Gastroesophageal sphincter (tissue), 3 donors: ENCODE results near the gene CDK14.

Source experiments
- POLR2A ChIP-seq, 2 donors: fragments of 450-650 bp; IDR thresholded peaks; one replicate each; pipeline ENCODE4 v1.6.1; 2017; ENCODE audit warnings: antibody characterized with exemption in 2 of 2, mild to moderate bottlenecking in 2 of 2, moderate library complexity in 1 of 2
- POLR2AphosphoS5 ChIP-seq: sonication (generic); formaldehyde crosslinking; IDR thresholded peaks from one replicate; pipeline ENCODE4 v1.6.1; 2017; ENCODE audit warnings: antibody characterized with exemption
- TF ChIP-seq, protein P1 (sequence below), 4 experiments: fragments of 200-600 bp in 2 of 4; fragments of 450-650 bp in 2 of 4; sonication (generic) in 1 of 4; IDR thresholded peaks; one replicate each; pipeline ENCODE4 v1.5.1; 2017 to 2019; ENCODE audit warnings: antibody characterized with exemption in 4 of 4, mild to moderate bottlenecking in 2 of 4, moderate library complexity in 2 of 4

DNA sequence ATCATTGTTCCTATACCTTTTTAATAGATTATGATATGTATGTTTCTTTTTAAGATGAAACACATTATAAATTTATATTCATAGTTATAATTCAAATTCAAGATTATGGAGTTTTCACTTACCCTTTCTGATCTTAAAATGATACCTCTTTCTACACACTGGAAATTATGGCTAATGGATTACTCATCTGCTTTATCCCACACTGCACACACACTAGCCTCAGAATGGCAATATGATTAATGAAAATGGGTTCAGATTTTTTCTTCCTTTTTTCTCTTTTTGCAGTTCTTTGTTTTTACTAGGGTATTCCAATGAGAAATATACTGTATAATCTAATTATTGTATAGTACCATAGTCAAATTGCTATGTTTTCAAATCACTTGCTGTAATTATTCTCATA lies 585.8 kb downstream of the CDK14 start:
- TF ChIP-seq, protein P1, sequence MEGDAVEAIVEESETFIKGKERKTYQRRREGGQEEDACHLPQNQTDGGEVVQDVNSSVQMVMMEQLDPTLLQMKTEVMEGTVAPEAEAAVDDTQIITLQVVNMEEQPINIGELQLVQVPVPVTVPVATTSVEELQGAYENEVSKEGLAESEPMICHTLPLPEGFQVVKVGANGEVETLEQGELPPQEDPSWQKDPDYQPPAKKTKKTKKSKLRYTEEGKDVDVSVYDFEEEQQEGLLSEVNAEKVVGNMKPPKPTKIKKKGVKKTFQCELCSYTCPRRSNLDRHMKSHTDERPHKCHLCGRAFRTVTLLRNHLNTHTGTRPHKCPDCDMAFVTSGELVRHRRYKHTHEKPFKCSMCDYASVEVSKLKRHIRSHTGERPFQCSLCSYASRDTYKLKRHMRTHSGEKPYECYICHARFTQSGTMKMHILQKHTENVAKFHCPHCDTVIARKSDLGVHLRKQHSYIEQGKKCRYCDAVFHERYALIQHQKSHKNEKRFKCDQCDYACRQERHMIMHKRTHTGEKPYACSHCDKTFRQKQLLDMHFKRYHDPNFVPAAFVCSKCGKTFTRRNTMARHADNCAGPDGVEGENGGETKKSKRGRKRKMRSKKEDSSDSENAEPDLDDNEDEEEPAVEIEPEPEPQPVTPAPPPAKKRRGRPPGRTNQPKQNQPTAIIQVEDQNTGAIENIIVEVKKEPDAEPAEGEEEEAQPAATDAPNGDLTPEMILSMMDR (IDR thresholded peaks at IDR 0.05) = no peak
- TF ChIP-seq POLR2AphosphoS5 = no peak
- no peak for TF ChIP-seq POLR2A (IDR thresholded peaks at IDR 0.05)
